ENCODE data around the gene KCNT1.
"Not testable (repeated sequence)": the region's sequence is repeated elsewhere in the genome, so short reads cannot be mapped to it uniquely, and the experiment has no call there.

The KCNT1 gene

DNA sequence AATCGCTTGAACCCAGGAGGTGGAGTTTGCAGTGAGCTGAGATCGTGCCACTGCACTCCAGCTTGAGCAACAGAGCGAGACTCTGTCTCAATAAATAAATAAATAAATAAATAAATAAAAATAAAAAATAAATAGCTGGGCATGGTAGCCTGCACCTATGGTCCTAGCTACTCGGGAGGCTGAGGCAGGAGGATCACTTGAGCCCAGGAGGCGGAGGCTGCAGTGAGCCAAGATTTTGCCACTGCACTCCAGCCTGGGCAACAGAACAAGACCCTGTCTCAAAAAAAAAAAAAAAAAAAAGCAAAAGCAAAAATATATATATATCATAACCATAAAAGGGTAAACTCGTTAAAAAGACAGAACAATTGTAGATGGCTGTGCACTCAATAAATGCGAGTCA lies 29.2 kb upstream of the KCNT1 start:
- not testable (repeated sequence) for DNase-seq (ENCODE audit: low spot score)

DNA sequence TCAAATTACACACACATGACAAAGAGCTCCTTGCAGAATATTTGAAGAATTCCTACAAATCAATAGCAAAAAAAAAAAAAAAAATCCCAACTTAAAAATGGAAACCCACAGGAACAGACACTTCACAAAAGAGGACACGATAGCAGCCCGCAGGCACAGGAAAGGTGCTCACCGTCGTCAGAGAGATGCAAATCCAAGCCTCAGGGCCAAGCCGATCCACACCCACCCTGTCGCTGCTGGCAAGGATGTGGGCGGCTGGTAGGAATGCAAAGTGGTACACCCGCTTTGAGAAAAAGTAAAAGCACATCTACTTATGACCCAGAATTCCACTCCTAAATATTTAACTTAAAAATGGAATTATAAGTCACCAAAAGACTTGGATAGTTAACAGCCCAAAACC lies 28.0 kb upstream of the KCNT1 start:
- no peak for DNase-seq (ENCODE audit: low spot score)

DNA sequence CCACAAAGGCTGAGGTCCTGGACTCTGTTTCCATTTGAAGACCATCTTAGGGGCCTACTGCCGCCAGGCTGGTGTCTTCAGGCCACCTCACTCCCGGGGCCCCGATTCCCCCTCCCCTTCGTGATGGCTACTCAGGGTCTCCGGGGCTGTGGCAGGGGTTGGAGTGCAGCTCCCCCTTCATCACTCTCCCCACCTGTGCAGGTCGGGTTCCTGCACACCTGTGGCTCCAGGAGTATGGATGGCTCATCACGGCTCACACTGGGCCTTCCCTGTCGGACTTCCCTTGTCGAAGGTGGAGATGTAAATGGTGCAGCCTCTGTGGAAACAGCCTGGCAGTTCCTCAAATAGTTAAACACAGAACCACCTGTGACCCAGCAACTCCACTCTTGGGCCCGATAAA lies 27.0 kb upstream of the KCNT1 start:
- DNase-seq (ENCODE audit: low spot score): no peak

DNA sequence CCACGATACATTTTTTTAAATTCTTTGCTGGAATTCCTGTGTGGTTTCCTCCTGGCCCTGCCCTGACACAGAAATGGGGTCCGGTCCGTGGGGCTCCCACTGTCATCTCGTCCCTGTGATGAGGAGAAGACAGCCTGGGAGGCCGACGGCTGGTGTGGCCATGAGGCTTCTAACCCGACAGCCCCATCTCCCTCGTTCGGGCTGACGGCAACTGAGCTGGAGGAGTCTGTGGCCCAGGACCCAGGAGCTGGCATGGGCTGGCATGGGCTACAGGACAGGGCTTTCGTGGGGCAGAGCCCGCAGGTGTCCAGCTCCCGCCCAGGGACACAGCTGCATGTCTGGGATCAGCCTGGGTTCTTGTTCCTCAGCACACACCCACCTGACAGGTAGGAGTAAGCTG lies 25.1 kb upstream of the KCNT1 start:
- DNase-seq (ENCODE audit: low spot score): no peak

DNA sequence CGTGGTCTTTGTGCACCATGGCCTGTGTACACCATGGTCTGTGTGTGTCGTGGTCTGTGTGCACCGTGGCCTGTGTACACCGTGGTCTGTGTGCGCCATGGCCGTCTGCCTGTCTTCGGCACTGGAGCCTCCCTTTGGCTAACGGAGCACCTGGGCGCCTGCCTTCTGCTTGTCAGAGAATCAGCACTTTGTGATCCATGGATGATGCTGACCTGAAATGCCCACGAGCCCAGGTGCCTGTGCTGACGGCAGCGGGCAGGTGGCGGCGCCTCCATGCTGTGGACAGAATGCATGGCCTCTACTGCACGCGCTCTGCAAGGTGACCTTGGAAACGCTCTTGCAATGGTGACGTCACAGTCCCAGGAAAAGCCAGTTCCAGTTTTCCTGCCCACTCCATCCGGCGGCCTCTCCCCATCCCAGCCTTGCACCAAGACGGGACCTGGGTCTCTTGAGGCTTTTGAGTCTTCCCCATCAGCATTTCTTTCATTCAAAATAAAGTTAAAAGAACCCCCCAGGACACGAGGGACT lies 24.3 kb upstream of the KCNT1 start:
- no peak for DNase-seq (ENCODE audit: low spot score)

DNA sequence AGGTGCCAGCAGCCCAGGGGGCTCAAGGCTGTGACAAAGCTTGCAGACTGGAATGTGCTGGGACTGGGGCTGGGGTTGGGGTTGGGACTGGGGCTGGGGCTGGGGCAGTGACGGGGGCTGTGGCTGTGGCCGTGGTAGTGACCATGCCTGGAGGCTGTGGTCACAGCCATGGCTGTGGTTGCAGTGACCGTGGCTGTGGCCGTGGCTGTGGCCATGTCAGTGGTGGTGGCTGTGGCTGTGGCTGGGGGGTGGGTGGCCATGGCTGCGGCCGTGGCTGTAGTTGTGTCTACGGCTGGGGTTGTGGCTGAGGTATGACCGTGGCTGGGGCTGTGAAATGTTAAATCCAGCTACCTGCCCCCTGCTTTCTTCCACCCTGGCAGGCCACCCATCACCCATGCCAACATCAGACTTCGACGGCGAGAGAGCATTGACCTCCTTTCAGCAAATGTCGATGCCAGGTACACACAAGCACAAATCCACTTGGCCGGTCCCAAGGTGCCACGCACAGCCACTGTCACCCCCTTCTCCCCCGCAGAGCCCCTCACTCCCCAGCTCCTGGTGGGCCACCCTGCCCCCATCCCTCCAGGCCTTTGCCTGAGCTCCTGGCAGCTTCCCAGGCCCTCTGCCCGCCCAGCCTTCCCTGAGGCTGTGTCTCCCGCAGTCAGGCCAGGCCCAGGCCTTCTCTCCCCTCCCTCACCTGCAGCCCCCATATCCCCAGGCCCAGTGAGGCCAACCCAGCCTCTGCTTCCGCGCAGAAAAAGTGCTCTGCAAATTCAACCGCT lies 23.6 kb upstream of the KCNT1 start:
- DNase-seq (ENCODE audit: low spot score): no peak

DNA sequence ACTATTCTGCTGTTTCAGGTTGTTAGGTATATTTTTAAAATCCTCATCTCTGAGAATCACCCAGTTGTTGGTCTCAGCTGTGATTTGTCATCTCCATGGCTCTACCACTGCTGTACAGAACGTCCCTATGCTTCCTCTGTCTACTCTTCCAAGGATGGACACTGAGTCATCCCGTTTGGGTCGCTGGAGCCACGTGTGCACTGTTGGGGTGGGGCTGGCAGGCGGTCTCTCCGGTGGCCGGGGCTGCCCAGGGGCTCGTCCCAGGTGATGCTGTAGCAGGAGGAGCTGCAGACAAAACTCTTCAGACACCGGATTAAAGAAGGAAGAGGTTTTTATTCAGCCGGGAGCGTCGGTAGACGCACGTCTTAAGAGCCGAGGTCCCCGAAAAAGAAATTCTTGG lies 21.9 kb upstream of the KCNT1 start:
- DNase-seq (ENCODE audit: low spot score): no peak

DNA sequence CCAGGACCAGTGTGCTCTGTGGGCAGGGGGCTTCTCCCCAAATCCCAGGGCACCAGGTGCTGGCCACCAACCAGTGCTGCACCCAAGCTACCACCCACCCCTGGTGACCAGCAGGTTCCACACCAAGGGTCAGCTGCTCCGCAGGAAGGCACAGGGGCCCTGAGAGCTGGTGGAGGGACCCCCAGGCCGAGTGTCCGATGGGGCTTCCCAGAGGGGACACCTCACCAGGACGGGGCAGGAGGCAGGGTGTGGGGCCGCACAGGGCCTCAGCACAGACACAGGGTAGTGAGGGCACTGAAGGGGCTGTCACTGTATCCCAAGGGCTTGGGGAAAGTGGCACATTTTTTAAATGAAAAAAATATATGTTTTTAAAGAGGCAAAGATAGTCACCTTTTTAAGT lies 20.8 kb upstream of the KCNT1 start:
- no peak for DNase-seq (ENCODE audit: low spot score)

DNA sequence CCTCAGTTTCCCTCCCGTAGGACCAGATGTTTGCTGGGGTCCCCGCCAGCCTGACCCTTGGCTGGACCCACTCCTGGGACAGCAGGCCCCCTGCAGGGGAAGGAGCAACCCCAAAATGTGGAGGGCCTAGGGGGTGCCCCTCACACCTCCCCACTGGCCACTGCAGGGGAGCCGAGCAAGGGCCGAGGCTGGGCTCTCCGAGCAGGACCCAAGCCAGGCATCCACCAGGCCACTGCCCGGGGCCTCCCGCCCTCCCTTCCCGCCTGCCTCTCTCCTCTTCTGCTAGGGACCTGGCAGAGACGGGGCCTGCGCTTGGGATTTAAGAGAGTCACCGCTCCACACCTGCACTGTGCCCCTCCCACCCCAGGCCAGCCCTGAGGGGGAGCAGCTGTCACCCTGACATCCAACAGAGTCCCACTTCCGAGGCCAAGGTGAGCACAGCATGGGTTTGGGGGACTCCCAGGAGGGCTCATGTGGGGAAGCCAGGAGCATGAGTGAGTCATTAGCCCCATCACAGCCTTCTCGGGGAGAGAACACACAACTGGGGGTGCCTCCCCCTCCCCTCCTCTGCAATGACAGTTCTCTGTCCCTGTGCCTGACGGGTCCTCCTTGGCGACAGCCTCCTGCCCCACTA lies 18.5 kb upstream of the KCNT1 start:
- DNase-seq (ENCODE audit: low spot score): no peak

DNA sequence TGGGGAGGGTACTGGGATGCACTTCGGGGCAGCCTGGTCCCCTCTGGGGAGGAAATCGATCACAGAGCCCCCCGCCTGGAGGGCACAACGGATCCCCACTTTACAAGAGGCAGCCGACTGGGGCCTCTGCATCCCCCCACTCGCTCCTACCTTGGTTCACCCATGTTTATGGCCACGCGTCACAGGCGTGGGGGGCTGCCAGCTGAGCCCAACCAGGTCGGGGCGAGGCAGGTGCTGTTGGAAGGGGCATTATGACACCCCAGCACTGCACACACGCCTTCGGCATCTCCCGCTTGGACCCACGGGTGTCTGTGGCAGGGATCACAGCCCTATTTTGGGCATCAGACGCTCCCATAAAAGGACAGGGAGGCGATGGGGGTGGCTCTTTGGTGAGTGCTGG lies 17.3 kb upstream of the KCNT1 start:
- DNase-seq (ENCODE audit: low spot score): no peak

DNA sequence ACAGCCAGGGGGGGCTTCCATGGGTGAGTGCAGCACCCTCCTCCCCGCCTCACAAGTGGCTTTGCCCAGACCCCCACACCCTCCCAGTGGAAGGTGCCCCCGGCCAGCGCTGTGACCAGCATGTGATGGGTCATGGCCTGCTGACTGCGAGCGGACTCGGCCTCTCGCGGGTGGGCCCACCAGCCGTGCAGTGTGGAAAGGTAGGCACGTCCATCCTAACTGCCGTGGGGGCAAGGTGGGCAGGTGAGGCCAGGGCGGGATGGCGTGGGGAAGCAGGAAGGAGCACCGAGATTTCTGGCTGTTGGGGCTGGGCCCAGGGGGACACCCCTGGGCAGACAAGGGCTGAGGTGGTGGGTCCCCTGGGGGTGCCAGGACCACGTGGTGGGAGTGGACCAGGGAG lies 14.8 kb upstream of the KCNT1 start:
- no peak for DNase-seq (ENCODE audit: low spot score)

DNA sequence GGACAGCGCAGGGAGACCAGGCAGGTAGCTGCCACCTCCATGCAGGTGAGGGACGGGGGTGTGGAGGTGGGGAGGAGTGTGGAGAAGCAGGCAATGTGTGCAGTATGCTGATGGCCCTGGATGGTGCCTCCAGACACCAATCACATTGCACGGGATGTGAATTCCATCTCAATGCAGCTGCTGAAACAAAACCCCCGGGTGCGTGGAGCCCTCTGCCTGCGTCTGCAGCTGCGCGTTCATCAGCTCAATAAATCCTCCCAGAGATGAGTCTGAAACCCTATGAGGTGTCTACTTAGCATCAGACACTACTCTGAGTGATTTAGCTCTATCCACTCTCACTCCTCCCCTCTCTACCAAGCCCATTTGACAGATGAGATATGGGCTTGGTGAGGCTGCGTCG lies 13.0 kb upstream of the KCNT1 start:
- no peak for DNase-seq (ENCODE audit: low spot score)

DNA sequence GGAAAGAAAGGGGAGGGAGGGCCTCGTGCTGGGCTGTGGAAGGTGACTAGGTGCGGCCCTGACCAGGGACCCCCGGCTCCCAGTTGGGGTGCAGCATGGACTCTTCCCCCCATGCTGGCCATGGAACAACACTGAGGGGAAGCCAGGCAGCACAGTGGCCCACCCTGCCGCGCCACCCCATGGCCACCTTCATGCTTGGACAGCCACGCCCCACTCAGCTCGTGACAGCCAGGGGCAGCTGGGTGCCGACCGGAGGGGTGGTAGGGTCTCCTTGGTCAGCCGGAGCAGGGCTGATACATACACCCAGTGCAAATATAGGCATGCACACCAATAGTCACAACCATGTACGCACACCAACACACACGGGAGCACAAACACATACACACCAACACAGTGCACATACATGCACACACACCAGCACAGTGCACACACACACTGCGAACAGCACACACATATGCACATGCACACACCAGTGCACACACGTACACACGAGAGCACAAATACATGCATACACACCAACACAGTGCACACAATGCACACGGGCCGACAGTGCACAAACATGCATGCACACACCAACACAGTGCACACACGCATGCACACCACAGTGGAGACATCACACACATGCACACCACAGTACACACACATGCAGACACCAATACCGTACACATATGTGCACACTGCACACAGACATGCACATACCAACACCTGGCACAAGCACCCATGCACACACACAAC lies 11.0 kb upstream of the KCNT1 start:
- no peak for DNase-seq (ENCODE audit: low spot score)

DNA sequence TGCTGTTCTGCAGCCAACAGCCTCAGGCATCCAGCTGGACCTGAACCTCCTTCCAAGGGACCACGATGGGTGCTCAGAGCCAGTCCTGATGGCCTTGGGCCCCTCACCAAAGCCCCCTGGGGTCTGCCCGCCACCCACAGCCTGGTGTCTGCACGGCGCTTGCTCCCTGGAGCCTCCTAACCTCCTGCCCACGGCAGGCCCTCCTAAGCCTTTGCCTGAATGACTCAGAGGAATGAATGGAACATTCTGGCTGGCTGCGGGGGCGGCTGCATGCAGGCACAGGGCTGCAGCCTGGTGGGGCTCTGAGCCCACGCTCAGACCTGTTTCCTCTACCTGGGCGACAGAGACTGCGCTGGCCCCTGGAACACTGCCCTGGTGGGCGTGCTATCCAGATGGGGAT lies 9.6 kb upstream of the KCNT1 start:
- DNase-seq (ENCODE audit: low spot score): peak; percentile 56

DNA sequence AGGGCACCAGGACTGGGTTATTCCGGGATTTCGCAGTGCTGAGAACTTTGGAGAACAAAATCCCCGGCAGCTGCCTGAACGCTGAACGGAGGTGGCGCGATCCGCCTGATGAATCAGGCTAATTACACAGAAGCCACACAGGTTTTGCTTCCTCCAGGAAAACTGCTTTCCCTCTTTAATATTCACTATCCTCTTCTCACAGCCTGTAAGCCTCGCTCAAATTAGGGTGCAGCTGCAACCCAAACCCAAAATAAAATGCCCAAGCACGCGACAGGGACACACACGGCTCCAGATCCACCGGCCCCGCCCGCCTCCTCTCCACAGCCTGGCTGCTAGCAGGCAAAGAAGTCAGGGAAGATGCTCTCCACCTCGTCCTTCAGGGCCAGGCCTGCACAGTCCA lies 8.7 kb upstream of the KCNT1 start:
- DNase-seq (ENCODE audit: low spot score): peak; percentile 56

DNA sequence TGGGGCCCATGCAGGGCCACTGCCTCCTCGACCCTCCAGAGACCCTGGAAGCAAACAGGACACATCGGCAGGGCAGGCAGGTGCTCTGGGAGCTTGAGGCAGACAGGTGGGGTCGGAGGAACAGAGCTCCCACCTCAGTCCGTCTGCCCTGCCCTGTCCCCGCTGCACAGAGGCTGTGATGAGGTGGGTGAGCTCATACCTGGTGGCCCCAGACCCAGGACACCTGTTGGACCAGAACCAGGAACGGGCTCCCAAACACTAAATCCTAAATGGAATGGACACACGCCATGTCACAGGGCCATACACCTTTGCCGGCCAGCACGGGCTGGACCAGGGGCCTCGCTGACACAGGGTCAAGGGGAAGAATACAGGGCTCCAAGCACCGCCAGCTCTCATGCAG lies 8.2 kb upstream of the KCNT1 start:
- no peak for DNase-seq (ENCODE audit: low spot score)

DNA sequence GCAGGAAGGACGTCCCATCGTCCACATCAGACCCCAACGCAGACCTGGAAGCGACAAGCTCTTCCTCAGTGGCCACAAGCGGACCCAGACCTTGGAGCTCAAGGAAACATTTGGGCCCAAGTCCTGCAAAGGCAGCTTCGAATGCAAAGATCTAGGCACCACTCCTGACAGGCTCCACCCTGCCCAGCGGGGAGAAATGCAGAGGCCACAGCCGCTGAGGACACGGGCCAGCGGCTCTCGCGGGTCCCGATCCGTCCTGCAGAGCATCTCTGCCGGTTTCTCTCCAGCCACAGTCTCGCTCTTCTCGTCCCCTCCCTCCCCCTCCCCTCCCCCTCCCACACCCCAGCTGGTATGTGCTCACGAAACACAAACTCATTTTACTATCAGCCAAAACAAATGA lies 7.6 kb upstream of the KCNT1 start:
- DNase-seq (ENCODE audit: low spot score): no peak

DNA sequence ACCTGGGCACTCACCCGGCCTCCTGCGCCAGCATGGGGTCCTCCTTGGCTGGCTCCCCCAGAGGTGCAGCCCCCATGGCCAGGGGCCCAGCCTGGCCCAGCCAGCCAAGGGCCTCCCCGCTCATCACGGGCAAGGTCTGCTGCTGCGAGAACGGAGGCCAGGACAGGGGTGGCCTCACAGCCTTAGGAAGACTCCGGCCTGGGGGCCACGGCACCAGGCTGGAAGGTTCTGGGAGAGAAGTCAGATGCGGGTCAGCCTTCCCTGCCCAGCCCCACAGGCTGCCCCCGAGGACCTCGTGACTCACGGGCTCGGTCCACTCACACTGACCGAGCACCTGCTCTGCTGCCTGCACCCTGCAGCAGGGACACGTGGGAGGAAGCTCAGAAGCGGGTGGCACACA lies 6.9 kb upstream of the KCNT1 start:
- DNase-seq (ENCODE audit: low spot score): no peak

DNA sequence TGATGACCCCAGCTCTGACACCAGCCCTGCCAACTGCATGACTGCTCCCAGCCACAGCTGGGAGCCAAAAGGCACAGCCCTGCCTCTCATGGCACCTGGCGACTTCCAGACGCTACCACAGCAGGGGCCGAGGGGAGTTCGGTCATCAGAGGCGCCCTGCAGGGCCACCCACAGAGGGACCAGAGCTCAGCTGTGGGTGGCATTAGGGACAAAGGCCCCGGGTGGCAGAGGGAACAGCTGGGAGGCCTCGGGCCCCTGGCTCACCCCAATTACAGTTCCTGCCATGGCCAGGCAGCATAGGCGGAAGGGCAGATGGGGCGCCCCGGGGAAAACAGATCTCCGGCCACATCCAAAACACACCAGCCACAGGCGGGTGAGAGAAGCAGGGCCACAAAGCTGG lies 6.3 kb upstream of the KCNT1 start:
- no peak for DNase-seq (ENCODE audit: low spot score)

DNA sequence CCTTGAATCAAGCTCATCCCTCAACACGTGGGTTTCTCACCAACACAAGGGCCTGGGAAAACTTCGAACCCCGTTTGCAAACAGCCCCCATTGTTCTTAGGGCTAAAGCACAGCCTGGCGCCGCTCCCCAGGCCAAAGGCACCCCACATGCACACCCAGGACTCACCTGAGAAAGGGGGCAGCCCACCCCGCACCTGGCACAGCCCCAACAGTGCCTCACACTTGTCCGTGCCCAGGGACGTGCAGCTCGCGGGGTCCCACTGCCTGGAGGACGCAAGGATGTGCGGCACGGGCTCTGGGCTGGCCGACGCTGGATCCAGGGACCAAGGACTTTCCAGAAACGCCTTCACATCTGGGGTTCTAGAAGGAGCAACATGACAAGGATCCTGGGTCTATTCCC lies 5.5 kb upstream of the KCNT1 start:
- no peak for DNase-seq (ENCODE audit: low spot score)

DNA sequence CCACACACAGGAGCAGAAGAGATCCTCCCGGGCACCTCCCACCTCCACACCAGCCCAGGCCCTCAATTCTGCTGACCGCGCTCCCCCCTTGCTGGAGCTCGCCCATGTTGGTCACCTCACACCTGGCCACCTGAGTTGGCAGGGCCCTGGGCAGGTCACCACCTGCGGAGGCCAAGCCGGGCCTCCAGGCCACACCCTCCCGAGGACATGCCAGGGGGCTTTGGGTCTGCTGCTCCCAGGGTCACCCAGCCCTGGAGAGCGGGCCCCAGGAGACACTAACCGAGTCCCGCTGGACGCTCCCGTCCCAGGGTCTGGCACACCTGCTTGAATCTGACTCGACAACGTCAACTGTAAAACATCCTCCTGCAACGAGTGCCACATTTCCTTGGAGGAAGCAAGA lies 4.8 kb upstream of the KCNT1 start:
- DNase-seq (ENCODE audit: low spot score): no peak

DNA sequence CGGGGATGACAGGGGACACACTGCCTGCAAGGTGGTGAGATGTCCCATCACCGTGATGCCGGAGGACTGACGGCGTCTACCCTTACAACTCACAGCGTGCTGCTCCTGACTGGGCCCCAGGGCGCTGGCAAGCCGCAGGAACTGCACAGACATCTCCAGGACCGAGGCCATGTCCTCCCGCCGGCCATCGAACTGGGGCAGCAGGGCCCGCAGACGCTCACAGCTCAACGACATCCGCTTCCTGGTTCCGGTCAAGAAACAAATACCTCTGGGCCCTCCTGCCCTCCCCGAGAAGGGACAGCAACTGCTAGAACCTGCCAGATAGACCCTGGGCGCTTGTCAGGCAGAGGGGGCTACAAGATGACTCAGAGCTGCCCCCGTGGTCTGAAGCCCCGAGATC lies 3.7 kb upstream of the KCNT1 start:
- no peak for DNase-seq (ENCODE audit: low spot score)

DNA sequence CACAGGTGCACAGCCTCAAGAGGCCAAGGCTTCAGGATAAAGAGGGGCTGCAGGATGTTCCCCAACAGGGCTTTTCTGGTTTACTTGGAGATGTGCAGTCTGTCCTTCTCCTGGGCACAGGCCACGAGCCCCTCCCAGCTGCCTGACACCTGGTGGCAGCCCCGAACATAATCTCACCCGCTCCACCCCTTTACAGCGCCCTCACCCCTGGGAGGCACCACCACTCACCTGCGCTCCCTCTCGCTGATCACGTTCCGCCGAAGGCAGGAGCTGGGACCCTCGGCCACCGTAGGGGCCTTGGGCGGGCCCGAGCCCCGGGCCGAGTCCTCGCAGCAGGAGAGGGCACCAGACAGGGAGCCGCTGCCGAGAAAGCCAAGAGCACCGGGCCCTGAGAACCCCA lies 3.2 kb upstream of the KCNT1 start:
- DNase-seq (ENCODE audit: low spot score): no peak
